Uterus (tissue), 2 donors: Measurements from ENCODE around the gene B3GNT7.

Experiments used
- CTCF ChIP-seq, 4 experiments: fragments of 200-600 bp in 2 of 4; fragments of 450-650 bp in 2 of 4; sonication (generic) in 2 of 4; IDR thresholded peaks; one replicate each; pipeline ENCODE4 v1.5.1; 2016 to 2019; ENCODE audit warnings: antibody characterized with exemption in 4 of 4, mild to moderate bottlenecking in 2 of 4, moderate library complexity in 1 of 4
- POLR2A ChIP-seq, 2 donors: fragments of 450-650 bp; IDR thresholded peaks; one replicate each; pipeline ENCODE4 v1.6.1; 2016; ENCODE audit warnings: antibody characterized with exemption in 2 of 2, mild to moderate bottlenecking in 1 of 2, moderate library complexity in 1 of 2

- TF ChIP-seq CTCF (IDR thresholded peaks at IDR 0.05) (no peak), POLR2A (IDR thresholded peaks at IDR 0.05) (no peak)
Observed at GRCh38 chr2:231359948-231360347, 35.6 kb upstream of the B3GNT7 start.
